HG03196 (cell line): ENCODE results near the gene CRPPA.
"Not testable (repeated sequence)": the region's sequence is repeated elsewhere in the genome, so short reads cannot be mapped to it uniquely, and the experiment has no call there.

Experiments used
- ATAC-seq: cut with Tn5 transposase; IDR thresholded peaks from one replicate; pipeline ENCODE4 v1.9.1; 2021; ENCODE audit not compliant: unreplicated experiment

Gene CRPPA

GRCh38 chr7:16421333-16422102, at the start of gene CRPPA:
CRPPA (minus strand) TSS chr7:16421538; CDS start chr7:16421322, 216 bp downstream.
- ATAC-seq: peak; percentile 31

DNA sequence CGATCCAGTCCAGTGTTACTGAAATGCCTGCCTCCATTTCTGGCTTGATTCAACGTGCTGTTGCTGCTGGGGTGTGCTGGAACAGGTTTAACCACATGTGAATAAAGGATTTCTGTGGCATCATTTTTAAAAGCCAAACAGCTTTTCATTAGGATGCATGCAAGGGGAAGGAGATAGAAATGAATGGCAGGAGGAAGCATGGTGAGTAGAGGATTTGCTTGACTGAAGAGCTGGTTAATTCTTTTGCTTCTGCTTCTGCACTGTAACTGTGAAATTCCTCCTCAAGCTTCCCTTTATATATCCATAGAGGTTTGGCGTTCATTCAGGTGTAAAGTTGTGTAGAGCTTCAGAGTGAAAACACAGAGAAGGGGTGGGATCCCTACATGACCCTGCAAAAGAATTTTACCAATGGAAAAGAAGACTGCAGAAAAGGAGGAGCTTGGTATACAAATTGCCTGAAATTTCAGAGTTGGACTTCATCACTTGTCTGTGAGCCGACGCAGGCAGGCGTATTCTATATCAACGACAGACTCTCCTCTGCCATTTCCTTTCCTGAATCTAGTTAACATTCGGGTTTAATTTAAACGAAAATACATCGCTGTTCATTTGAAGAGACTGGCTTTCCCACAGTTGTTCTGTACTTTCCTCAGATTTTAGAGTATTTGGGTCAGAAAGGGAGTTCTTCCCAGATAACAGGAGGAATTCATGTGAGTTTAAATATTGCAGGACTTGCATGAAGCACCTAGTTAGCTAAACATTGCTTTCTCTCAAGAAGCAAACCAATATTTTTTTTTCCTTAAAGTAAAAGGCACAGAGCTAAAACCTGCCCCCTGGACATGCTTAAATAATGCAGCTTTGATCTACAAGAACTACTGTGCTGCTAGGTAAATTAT, 44.4 kb upstream of the CRPPA start, which contains the start of gene SOSTDC1:
TSS of gene SOSTDC1 (minus strand) at position 270 of the 893 bp plus-strand sequence. CDS start at position 200, 70 bp downstream.
- ATAC-seq: no peak

DNA sequence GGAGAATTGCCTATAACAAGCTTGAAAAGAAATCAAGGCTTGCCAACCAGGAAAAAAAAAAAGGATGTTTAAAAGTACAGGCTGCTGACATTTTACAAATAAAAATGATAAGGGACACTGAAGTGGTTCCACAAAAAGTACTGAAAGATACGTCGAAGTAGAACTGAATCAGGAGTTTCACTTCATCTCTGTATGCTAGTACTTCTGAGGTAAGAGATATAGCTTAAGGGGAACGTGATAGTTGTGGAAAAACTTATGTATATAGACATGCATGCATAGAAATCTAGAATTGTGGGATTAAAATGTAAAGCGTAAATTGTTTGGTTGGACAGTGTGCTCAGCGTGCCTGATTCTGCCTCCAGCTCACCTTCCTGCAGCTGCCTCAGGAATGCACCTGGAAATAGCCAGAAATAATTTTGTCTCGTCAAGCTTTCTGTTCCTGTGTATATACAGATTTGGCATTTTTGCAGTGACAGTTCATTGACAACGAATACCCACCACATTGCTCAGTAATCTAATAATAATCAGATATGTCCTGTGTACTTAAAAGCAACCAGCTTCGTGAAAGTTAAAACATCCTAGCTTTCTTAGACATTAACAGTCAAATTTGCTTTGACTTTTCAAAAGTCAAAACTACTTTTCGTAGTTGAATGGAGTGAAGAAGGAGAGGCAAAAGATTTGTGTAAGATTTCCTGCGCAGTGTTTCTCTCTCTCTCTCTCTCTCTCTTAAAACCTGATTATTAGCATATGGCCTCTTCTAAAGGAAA, 42.8 kb upstream of the CRPPA start:
- ATAC-seq: no peak

GRCh38 chr7:16463520-16463919, 42.2 kb upstream of the CRPPA start:
- ATAC-seq: no peak

DNA sequence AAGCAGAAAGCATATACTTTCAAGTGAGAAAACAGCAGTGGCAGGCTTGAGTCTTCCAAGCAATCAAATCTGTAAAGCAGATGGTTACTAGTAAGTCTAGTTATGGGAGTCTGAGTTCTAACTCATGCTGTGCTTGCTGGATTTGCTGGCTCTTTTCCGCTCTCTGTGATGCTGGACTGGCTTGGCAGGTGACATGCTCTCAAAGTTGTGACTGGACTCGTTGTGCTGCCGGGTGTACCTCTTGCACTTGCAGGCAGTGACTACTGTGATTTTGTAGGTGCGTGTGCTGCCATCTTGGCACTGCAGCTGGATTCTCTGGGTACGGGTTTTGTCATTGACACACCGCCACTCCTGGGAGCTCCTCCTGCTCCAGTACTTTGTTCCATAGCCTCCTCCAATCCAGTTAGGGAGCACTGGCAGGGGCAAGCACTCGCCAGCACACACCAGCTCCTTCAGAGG, 41.1 kb upstream of the CRPPA start:
- no peak for ATAC-seq

- no peak for ATAC-seq
Measured at GRCh38 chr7:16460789-16461493, 39.6 kb upstream of the CRPPA start.

GRCh38 chr7:16456303-16456702, 35.0 kb upstream of the CRPPA start:
- ATAC-seq: not testable (repeated sequence)

- ATAC-seq: no peak
Measured at GRCh38 chr7:16455591-16455990, 34.3 kb upstream of the CRPPA start.

GRCh38 chr7:16450366-16450765, 29.0 kb upstream of the CRPPA start:
- no peak for ATAC-seq

- no peak for ATAC-seq
Measured at GRCh38 chr7:16447876-16448275, 26.5 kb upstream of the CRPPA start.

GRCh38 chr7:16446508-16446907, 25.2 kb upstream of the CRPPA start:
- no peak for ATAC-seq

GRCh38 chr7:16443871-16444270, 22.5 kb upstream of the CRPPA start:
- not testable (repeated sequence) for ATAC-seq

DNA sequence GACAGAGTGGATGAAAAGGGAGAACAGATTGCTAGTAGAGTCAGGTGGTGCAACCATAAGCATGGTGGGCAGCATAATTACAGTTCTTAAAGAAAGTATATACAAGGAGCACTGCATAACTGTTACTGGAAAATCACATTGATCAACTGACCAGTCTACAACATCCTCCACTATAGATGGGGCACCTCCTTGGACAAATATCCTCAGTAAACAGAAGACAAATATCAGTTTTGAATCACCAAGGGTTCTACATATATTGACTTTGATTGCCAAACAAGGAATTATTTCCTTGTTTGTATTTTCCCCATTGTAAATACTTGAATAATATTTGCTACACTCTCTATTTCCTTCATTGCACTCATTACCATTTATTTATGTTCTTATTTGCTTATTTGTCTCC, 17.6 kb upstream of the CRPPA start:
- no peak for ATAC-seq

- no peak for ATAC-seq
Measured at GRCh38 chr7:16436306-16436705, 15.0 kb upstream of the CRPPA start.

- no peak for ATAC-seq
Measured at GRCh38 chr7:16433568-16434122, 12.3 kb upstream of the CRPPA start.

DNA sequence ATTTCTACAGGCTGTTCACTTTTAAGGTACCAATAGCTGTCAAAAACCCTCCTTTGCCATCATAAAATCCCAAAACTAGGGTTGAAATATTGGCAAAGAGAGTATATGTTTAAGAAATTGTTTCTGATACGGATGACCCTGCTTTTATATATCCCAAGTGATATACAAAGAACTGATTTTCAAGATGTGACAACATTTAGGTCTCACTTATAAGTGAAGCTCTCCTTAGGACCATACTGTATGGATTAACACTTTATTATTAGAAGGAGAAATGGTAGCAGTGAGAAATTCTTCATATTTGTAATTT, 11.0 kb upstream of the CRPPA start:
- no peak for ATAC-seq

DNA sequence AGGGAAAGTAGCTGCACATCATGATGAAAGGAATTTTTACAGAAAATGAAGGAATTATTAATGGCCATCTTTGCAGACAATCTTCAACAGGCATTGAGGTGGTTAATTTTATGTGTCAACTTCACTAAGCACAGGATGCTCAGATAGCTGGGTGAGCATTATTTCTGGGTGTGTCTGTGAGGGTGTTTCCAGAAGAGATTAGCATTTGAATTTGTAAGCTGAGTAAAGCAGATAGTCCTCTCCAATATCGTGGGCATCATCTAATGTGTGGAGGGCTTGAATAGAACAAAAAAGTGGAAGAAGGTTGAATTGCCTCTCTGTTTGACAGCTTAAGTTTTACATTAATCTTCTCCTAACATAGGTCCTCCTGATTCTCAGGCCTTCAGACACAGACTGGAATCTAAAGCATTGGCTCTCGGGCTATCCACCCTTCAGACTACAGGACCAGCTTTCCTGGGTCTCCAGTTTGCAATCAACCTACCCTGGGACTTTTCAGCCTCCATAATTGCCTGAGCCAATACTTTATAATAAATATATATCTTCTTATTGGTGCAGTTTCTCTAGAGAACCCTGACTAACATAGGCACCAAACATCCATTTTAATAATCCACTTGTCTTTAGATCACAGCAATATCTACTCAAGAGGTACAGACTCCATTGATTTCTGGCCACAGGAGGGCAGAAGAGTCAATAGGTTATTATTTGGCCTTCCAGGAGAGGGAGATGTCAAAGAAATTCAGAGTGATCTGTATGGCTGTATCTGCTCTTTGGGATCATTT, 10.5 kb upstream of the CRPPA start:
- no peak for ATAC-seq

GRCh38 chr7:16430133-16430532, 8.8 kb upstream of the CRPPA start:
- ATAC-seq: no peak

DNA sequence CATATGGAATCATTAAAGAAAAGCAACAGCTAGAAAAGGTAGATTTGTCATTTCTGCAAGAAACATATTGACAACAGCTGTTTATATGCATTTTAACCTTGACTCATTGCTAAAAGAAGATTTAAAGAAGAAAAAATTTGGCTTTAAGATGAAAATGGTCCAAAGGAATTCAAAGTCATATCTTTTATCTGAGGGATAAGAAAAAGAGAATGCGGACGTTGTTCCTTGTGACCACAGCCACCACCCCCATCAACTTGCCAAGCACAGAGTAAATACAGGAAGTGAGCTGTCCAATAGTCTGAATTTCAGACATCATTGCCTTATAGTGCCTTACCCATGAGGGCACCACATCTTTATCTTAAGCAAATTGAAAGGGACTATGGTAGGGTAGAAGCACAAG, 7.3 kb upstream of the CRPPA start:
- ATAC-seq: no peak

DNA sequence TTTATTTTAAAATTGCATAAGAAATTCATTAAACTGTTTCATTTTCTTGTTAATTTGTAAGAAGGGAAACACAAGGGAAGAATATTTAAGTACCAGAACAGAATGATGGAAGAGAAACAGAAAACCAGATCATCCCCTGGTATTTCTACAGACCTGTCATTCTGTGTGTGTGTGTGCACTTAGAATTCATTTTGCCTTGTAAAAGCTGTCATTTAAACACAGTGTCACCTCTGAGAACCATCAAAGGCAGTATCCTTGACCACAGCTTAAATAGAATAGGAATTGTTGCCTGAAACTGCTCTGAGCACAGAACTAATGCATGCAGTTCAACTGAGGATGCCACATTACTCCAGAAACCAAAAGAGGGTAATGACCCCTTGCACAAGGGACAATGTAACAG, 6.8 kb upstream of the CRPPA start:
- ATAC-seq: no peak
